ENCODE results near the gene UGT1A7.

DNA sequence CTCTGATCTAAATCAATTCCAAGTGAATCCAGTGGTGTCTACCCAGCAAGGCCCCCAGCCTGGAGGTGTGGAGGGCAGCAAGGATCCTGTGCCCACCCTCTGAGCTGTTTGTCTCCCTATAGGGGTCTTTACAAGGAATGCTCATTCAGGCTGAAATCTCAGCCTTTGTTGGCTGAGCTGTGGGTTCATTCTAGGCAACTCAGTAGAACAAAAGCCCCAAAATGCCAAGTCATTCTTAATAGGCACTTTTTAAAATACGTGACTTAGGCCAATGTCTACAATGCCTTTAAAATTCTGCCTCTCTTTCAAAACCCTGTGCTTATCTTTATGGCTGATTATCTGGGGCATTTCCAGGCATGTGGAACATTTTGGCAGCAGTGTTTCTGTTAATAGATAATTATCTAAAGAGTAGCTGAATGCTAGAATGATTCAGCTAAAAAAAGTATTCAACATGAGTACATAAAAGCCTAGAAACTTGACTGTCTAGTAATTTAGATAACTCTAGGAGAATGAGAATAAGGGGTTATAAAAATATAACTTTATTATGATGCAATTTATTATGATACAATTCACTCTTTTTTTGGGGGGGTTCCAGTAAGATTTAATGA lies 18.4 kb downstream of the UGT1A7 start:
- TF ChIP-seq POLR2A (IDR thresholded peaks at IDR 0.05) (no peak), CTCF (IDR thresholded peaks at IDR 0.05) (no peak)
